Ammon's horn (tissue), 1 donor: ENCODE measurements around the gene SALL1.

Experiments used
- DNase-seq: peaks from one replicate; pipeline ENCODE4 v3.0.0-alpha.2; 2016; ENCODE audit warnings: low spot score

SALL1 gene

GRCh38 chr16:51156807-51157200 lies 5.7 kb upstream of the SALL1 start:
- DNase-seq: no peak

- DNase-seq: no peak
Observed at GRCh38 chr16:51155820-51156806, 5.0 kb upstream of the SALL1 start.

- no peak for DNase-seq
Observed at GRCh38 chr16:51155199-51155607, 4.1 kb upstream of the SALL1 start.

- no peak for DNase-seq
Observed at GRCh38 chr16:51154271-51155171, 3.5 kb upstream of the SALL1 start.

- no peak for DNase-seq
Observed at GRCh38 chr16:51153577-51154031, 2.5 kb upstream of the SALL1 start.

GRCh38 chr16:51152691-51153576 lies 1.9 kb upstream of the SALL1 start:
- DNase-seq: peak; percentile 57

- DNase-seq: peak; percentile 93
Observed at GRCh38 chr16:51151961-51152663, 1.0 kb upstream of the SALL1 start.

GRCh38 chr16:51151435-51151960 lies 428 bp upstream of the SALL1 start:
- DNase-seq: peak; percentile 84

GRCh38 chr16:51150165-51150887 lies 744 bp downstream of the SALL1 start:
- DNase-seq: no peak

- no peak for DNase-seq
Observed at GRCh38 chr16:51149721-51150164, 1.3 kb downstream of the SALL1 start.

- no peak for DNase-seq
Observed at GRCh38 chr16:51149251-51149661, 1.8 kb downstream of the SALL1 start.

- no peak for DNase-seq
Observed at GRCh38 chr16:51148678-51149228, 2.3 kb downstream of the SALL1 start.

GRCh38 chr16:51147776-51148677 lies 3.0 kb downstream of the SALL1 start:
- no peak for DNase-seq

GRCh38 chr16:51146256-51146924 lies 4.7 kb downstream of the SALL1 start:
- peak; percentile 44 for DNase-seq

- DNase-seq: no peak
Observed at GRCh38 chr16:51144203-51144602, 6.9 kb downstream of the SALL1 start.

GRCh38 chr16:51143196-51143977 lies 7.7 kb downstream of the SALL1 start:
- no peak for DNase-seq

- DNase-seq: no peak
Observed at GRCh38 chr16:51141541-51141940, 9.5 kb downstream of the SALL1 start.
